Osteoblast (primary cell): ENCODE data around the gene HS3ST3B1. TPM values are rescaled to one million over a fixed set of nuclear protein-coding genes. Genes with fewer than 3 reads are reported as not detected.

Experiments used
- DNase-seq: peaks from one replicate; pipeline ENCODE4 v3.0.0; 2011; ENCODE audit warnings: low spot score, mixed read lengths; ENCODE audit not compliant: insufficient read length; ENCODE audit errors: missing footprints
- H2AFZ ChIP-seq: 2 replicates; pipeline ENCODE4 v1.6.0; 2011; ENCODE audit warnings: mild to moderate bottlenecking, low read length
- H3K27ac ChIP-seq: 2 replicates; pipeline ENCODE4 v1.5.1; 2011; ENCODE audit warnings: mild to moderate bottlenecking, low read depth, low read length, moderate library complexity
- H3K27me3 ChIP-seq: 2 replicates; pipeline ENCODE4 v1.6.0; 2012; ENCODE audit warnings: mild to moderate bottlenecking, control low read depth, inconsistent platforms, low read length, moderate library complexity; ENCODE audit not compliant: insufficient read depth
- H3K36me3 ChIP-seq: 2 replicates; pipeline ENCODE4 v1.5.1; 2011; ENCODE audit warnings: mild to moderate bottlenecking, low read length, control low read depth, moderate library complexity; ENCODE audit not compliant: insufficient read depth
- H3K4me1 ChIP-seq: 2 replicates; pipeline ENCODE4 v1.5.1; 2011; ENCODE audit warnings: mild to moderate bottlenecking, low read length, control low read depth, moderate library complexity; ENCODE audit not compliant: insufficient read depth
- H3K4me2 ChIP-seq: 2 replicates; pipeline ENCODE4 v1.6.0; 2011; ENCODE audit warnings: mild to moderate bottlenecking, low read length; ENCODE audit not compliant: insufficient read depth
- H3K4me3 ChIP-seq: fragments of 200-600 bp; sonication (generic); 3 replicates; pipeline ENCODE4 v1.5.1; 2012; ENCODE audit warnings: mild to moderate bottlenecking, low read length, inconsistent platforms; ENCODE audit not compliant: insufficient read depth
- H3K79me2 ChIP-seq: 2 replicates; pipeline ENCODE4 v1.6.0; 2012; ENCODE audit warnings: mild to moderate bottlenecking, low read length, control low read depth, inconsistent platforms; ENCODE audit not compliant: insufficient read depth
- H3K9me3 ChIP-seq: 2 replicates; pipeline ENCODE4 v1.5.1; 2011; ENCODE audit warnings: low read depth, low read length, control low read depth
- H4K20me1 ChIP-seq: 2 replicates; pipeline ENCODE4 v1.6.0; 2012; ENCODE audit warnings: mild to moderate bottlenecking, low read length, control low read depth; ENCODE audit not compliant: insufficient read depth
- CTCF ChIP-seq: IDR thresholded peaks from 2 replicates; pipeline ENCODE4 v1.5.1; 2011; ENCODE audit warnings: mild to moderate bottlenecking, low read depth, low read length, moderate library complexity; ENCODE audit errors: extremely low read depth
- total RNA-seq: library from RNA; depleted of rRNA; stranded (reverse); fragments of >200 nt; gene quantifications from 2 replicates; pipeline ENCODE4 v1.2.3, GENCODE V29; 2012

The HS3ST3B1 gene
- total RNA-seq, 1 donor, result 13.4 TPM

DNA sequence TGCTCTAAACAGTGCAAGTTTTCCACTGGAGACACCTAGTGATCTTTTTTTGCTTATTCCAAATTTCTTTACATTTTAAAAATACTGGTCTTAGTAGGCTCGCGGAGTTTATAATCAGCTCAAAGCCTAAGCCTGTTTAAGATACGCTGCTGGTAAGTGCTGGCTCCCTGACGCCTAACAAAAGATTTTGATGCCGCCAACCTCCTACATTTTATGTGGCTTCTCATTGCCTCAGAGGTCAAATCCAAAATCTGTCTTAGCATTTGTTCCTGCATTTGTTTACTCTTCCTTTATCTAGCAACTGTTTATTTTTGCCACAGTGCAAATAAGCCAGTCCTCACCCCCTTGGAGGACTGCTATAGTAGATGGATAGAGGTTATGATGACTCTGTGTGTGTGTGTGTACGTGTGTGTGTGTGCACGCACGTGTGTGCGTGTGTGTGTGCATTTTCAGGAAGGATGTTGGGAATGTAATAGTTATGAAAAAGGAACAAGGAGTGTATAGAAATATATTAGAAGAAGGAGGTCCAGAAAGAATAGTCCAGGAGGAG is 24.8 kb downstream of the HS3ST3B1 start:
- TF ChIP-seq CTCF, result no peak
- H3K27ac ChIP-seq, result no peak overlapping the region
- no peak for DNase-seq
- no peak overlapping the region for H3K4me3 ChIP-seq
- H3K4me2 ChIP-seq, result no peak overlapping the region
- no peaks in the 10 kb centered on the region for H3K27me3 ChIP-seq
- no peak overlapping the region for H2AFZ ChIP-seq
- H3K36me3 ChIP-seq, result no peaks in the 10 kb centered on the region
- peaks cover 85% of the 10 kb centered on the region for H3K79me2 ChIP-seq
- H3K9me3 ChIP-seq, result no peaks in the 10 kb centered on the region
- H3K4me1 ChIP-seq, result peaks cover 10% of the 10 kb centered on the region
- peaks cover 13% of the 10 kb centered on the region for H4K20me1 ChIP-seq

DNA sequence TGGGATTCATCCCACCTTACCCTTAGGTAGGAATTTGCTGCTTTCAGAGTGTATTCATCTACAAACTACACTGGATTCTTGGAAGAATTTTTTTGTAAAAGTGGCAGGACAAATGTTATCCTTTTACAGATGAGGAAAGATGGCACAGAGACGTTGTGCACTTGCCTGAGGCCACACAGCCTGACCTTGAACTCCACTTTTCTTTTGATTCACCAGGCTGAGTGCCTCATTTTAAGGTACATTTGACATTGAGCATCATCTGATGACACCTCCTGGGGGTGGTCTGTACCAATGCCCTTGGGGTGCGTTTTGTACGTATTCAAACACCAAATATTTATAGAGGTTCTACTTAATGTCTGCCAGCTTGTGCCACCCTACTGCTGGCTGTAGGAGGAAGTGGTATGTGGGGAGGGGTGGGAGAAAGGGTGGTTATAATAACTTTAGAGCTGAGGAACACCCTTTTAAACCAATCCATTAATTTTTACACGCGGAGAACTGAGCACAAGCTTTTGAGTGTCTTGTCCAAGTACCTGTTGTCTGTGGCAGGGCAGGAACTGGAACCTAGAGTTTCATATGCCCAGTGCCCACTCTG is 29.1 kb downstream of the HS3ST3B1 start:
- no peak for DNase-seq
- peaks cover 5% of the 10 kb centered on the region for H3K36me3 ChIP-seq
- H3K79me2 ChIP-seq, result peaks cover 86% of the 10 kb centered on the region
- no peak overlapping the region for H3K4me3 ChIP-seq
- no peak for TF ChIP-seq CTCF
- H4K20me1 ChIP-seq, result peaks cover 17% of the 10 kb centered on the region
- H3K4me1 ChIP-seq, result peaks cover 3% of the 10 kb centered on the region
- peak overlapping the region; percentile 14 for H3K4me2 ChIP-seq
- H3K9me3 ChIP-seq, result no peaks in the 10 kb centered on the region
- no peaks in the 10 kb centered on the region for H3K27me3 ChIP-seq
- no peak overlapping the region for H2AFZ ChIP-seq
- H3K27ac ChIP-seq, result no peak overlapping the region

GRCh38 chr17:14330492-14330962 is 29.6 kb downstream of the HS3ST3B1 start:
- Histone ChIP-seq H3K4me3 (no peak overlapping the region), H2AFZ (peak overlapping the region; percentile 57), H3K36me3 (peaks cover 5% of the 10 kb centered on the region), H3K4me2 (peak overlapping the region; percentile 14), H3K9me3 (no peaks in the 10 kb centered on the region), H3K27ac (no peak overlapping the region), H3K79me2 (peaks cover 82% of the 10 kb centered on the region), H4K20me1 (peaks cover 17% of the 10 kb centered on the region), H3K4me1 (peaks cover 3% of the 10 kb centered on the region), H3K27me3 (no peaks in the 10 kb centered on the region)
- no peak for DNase-seq
- no peak for TF ChIP-seq CTCF

GRCh38 chr17:14331225-14331981 is 30.5 kb downstream of the HS3ST3B1 start:
- H3K36me3 ChIP-seq, result peaks cover 5% of the 10 kb centered on the region
- no peak overlapping the region for H3K27ac ChIP-seq
- H3K9me3 ChIP-seq, result no peaks in the 10 kb centered on the region
- H3K79me2 ChIP-seq, result peaks cover 82% of the 10 kb centered on the region
- H3K4me1 ChIP-seq, result peaks cover 3% of the 10 kb centered on the region
- no peak overlapping the region for H2AFZ ChIP-seq
- no peak overlapping the region for H3K4me2 ChIP-seq
- H3K4me3 ChIP-seq, result no peak overlapping the region
- no peaks in the 10 kb centered on the region for H3K27me3 ChIP-seq
- no peak for TF ChIP-seq CTCF
- no peak for DNase-seq
- H4K20me1 ChIP-seq, result peaks cover 19% of the 10 kb centered on the region
